PC-9 (cell line): Measurements from ENCODE around the gene NUPR1. TPM values are rescaled to one million over a fixed set of nuclear protein-coding genes. Genes with fewer than 3 reads are reported as not detected.

Source experiments
- BruUV-seq: library from RNA; stranded (reverse); fragments of 400-500 nt; replicated peaks from 2 replicates; lab custom pipeline; 2021; lab: Mats Ljungman, UMichigan
- CTCF ChIA-PET: fragments of 300-600 bp; sonication (Branson Sonifier 250); formaldehyde crosslinking; loops from one replicate; lab custom pipeline; 2022; ENCODE audit warnings: antibody characterized with exemption; lab: Charles Lee
- POLR2A ChIA-PET: fragments of 300-600 bp; sonication (Branson Sonifier 250); formaldehyde crosslinking; loops from one replicate; lab custom pipeline; 2022; ENCODE audit warnings: antibody characterized with exemption; ENCODE audit not compliant: unreplicated experiment; lab: Charles Lee
- DNase-seq, 2 experiments: peaks; one replicate each; pipeline versions ENCODE4 v3.0.0 to v3.0.0-alpha.2; 2015 to 2022; ENCODE audit warnings: mixed read lengths in 1 of 2
- H2AFZ ChIP-seq: fragments of 200-600 bp; sonication (generic); 2 replicates; pipeline ENCODE4 v1.8.1; 2017; ENCODE audit warnings: antibody characterized with exemption
- H3F3A ChIP-seq: fragments of 200-600 bp; sonication (generic); 2 replicates; pipeline ENCODE4 v1.8.1; 2017; ENCODE audit warnings: antibody characterized with exemption, mild to moderate bottlenecking, low read depth; ENCODE audit not compliant: insufficient read depth
- H3K27ac ChIP-seq: fragments of 200-600 bp; sonication (generic); 2 replicates; pipeline ENCODE4 v1.6.1; 2016; ENCODE audit warnings: mixed run types
- H3K27me3 ChIP-seq: fragments of 200-600 bp; sonication (generic); 2 replicates; pipeline ENCODE4 v1.6.1; 2016; ENCODE audit warnings: low read depth, mixed run types; ENCODE audit not compliant: insufficient read depth
- H3K36me3 ChIP-seq: fragments of 200-600 bp; sonication (generic); 2 replicates; pipeline ENCODE4 v1.6.1; 2016; ENCODE audit warnings: low read depth, mixed run types
- H3K4me1 ChIP-seq: fragments of 200-600 bp; sonication (generic); replicated peaks from 2 replicates; pipeline ENCODE4 v1.6.1; 2016; ENCODE audit warnings: mixed run types; ENCODE audit not compliant: insufficient read depth
- H3K4me2 ChIP-seq: fragments of 200-600 bp; sonication (generic); 2 replicates; pipeline ENCODE4 v1.6.1; 2017; ENCODE audit warnings: mixed run types
- H3K4me3 ChIP-seq: fragments of 200-600 bp; sonication (generic); 2 replicates; pipeline ENCODE4 v1.6.1; 2016; ENCODE audit warnings: mixed run types
- H3K79me2 ChIP-seq: fragments of 200-600 bp; sonication (generic); 2 replicates; pipeline ENCODE4 v1.6.1; 2017; ENCODE audit warnings: low read depth, mixed run types
- H3K9me2 ChIP-seq: fragments of 200-600 bp; sonication (generic); 2 replicates; pipeline ENCODE4 v1.8.1; 2017; ENCODE audit warnings: mild to moderate bottlenecking; ENCODE audit not compliant: insufficient read depth
- H3K9me3 ChIP-seq: fragments of 200-600 bp; sonication (generic); 2 replicates; pipeline ENCODE4 v1.8.1; 2016; ENCODE audit warnings: low read depth; ENCODE audit not compliant: insufficient read depth
- H4K20me1 ChIP-seq: fragments of 200-600 bp; sonication (generic); 2 replicates; pipeline ENCODE4 v1.8.1; 2017; ENCODE audit not compliant: insufficient read depth
- CTCF ChIP-seq: fragments of 200-600 bp; sonication (generic); conservative IDR thresholded peaks from 2 replicates; pipeline ENCODE4 v1.6.1; 2017; ENCODE audit warnings: mixed run types, antibody characterized with exemption, mild to moderate bottlenecking, moderate library complexity
- EZH2 ChIP-seq: fragments of 200-600 bp; sonication (generic); IDR thresholded peaks from 2 replicates; pipeline ENCODE4 v1.8.0; 2017; ENCODE audit warnings: antibody characterized with exemption, low read depth
- intact Hi-C: fragments of 100-400 bp; cut with micrococcal nuclease; formaldehyde crosslinking; loops from one replicate; pipeline ENCODE4 v1.10.0; 2022; ENCODE audit not compliant: unreplicated experiment
- total RNA-seq: library from RNA; stranded (reverse); gene quantifications from 2 replicates; pipeline ENCODE4 v1.2.3, GENCODE V29; 2021

Gene NUPR1
- total RNA-seq, 1 experiment from 2014 or later, result 17.3 TPM

GRCh38 chr16:28532940-28533647 lies 5.7 kb downstream of the NUPR1 start:
- ChIA-PET CTCF (no interaction called here), POLR2A (interaction anchor here (0.6 kb wide), 1 partner anchor 28 kb away, joined by 5 read pairs; no protein-coding TSS in a partner anchor)
- intact Hi-C loops, result no loop called here
- Histone ChIP-seq H4K20me1 (no peaks in the 10 kb centered on the region), H3F3A (peaks cover 21% of the 10 kb centered on the region; the same call in 1 of the 2 replicates), H3K4me2 (no peak overlapping the region), H3K4me3 (no peak overlapping the region), H3K4me1 (peaks cover 26% of the 10 kb centered on the region), H3K79me2 (no peaks in the 10 kb centered on the region), H3K27me3 (no peaks in the 10 kb centered on the region), H3K27ac (no peak overlapping the region), H3K9me2 (no peaks in the 10 kb centered on the region), H3K36me3 (no peaks in the 10 kb centered on the region), H3K9me3 (no peaks in the 10 kb centered on the region), H2AFZ (no peak overlapping the region)
- TF ChIP-seq CTCF, result no peak
- TF ChIP-seq EZH2, result no peak
- no TSS peak for BruUV-seq
- no peak for DNase-seq

- Histone ChIP-seq H3K4me1 (peaks cover 36% of the 10 kb centered on the region), H3K27me3 (no peaks in the 10 kb centered on the region), H2AFZ (no peak overlapping the region), H3K36me3 (no peaks in the 10 kb centered on the region), H3K4me2 (no peak overlapping the region), H3F3A (peaks cover 27% of the 10 kb centered on the region; the same call in 1 of the 2 replicates), H3K9me3 (no peaks in the 10 kb centered on the region), H4K20me1 (no peaks in the 10 kb centered on the region), H3K9me2 (no peaks in the 10 kb centered on the region), H3K79me2 (no peaks in the 10 kb centered on the region), H3K27ac (no peak overlapping the region), H3K4me3 (no peak overlapping the region)
- CTCF ChIA-PET, result interaction anchor here (0.5 kb wide), 1 partner anchor 65 kb away, joined by 4 read pairs; the partner anchor contains the start of gene SULT1A2
- DNase-seq, result peak; percentile 53 to 76
- no peak for TF ChIP-seq EZH2
- no peak for TF ChIP-seq CTCF
- intact Hi-C loops, result no loop called here
- BruUV-seq, result no TSS peak
- POLR2A ChIA-PET, result no interaction called here
Observed at GRCh38 chr16:28531777-28532744, 6.7 kb downstream of the NUPR1 start.

- TF ChIP-seq CTCF, result no peak
- TF ChIP-seq EZH2, result no peak
- CTCF ChIA-PET, result no interaction called here
- H3K36me3 ChIP-seq, result no peaks in the 10 kb centered on the region
Observed at GRCh38 chr16:28529124-28529523, 9.7 kb downstream of the NUPR1 start.

More at GRCh38 chr16:28529124-28529523, 9.7 kb downstream of the NUPR1 start:
- H2AFZ ChIP-seq, result no peak overlapping the region
- H3K27ac ChIP-seq, result peak overlapping the region; percentile 42
- intact Hi-C loops, result loop anchor here (5.0 kb wide), 1 partner anchor 37 kb away; the partner anchor contains the start of genes APOBR and CLN3
- H3K9me2 ChIP-seq, result no peaks in the 10 kb centered on the region
- BruUV-seq, result no TSS peak
- H3K27me3 ChIP-seq, result no peaks in the 10 kb centered on the region
- POLR2A ChIA-PET, result no interaction called here
- H3K4me2 ChIP-seq, result peak overlapping the region; percentile 11
- no peaks in the 10 kb centered on the region for H3K79me2 ChIP-seq
- H3F3A ChIP-seq, result peaks cover 40% of the 10 kb centered on the region; the same call in 1 of the 2 replicates
- peak in 1 of 2 experiments; percentile 87 for DNase-seq
- no peak overlapping the region for H3K4me3 ChIP-seq
- peaks cover 52% of the 10 kb centered on the region for H3K4me1 ChIP-seq
- no peaks in the 10 kb centered on the region for H3K9me3 ChIP-seq
- no peaks in the 10 kb centered on the region for H4K20me1 ChIP-seq
